CMK (cell line): ENCODE results near the gene FBXL7.
"Not testable (repeated sequence)": the region's sequence is repeated elsewhere in the genome, so short reads cannot be mapped to it uniquely, and the experiment has no call there.

Experiments used
- DNase-seq: peaks from one replicate; pipeline ENCODE4 v3.0.0-alpha.2; 2010; ENCODE audit warnings: low read depth

The FBXL7 gene

DNA sequence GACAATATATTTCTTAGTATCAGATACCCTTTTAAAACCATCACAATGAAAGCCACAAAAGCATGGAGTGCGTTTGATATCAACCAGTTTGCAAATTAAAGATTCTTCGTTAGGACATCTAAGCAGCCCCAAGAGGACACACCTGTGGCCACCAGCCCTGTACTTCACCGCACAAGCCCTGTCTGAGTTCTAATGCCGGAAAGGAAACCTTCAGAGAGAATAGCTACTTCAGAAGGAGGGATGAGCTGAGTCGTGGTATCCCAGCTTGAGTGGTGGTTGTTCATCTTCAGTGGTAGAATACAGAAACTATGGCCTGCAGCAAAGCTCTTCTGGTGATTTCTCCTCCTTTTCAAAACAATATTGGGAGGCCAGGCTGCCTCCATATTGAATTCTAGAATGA, 319.6 kb downstream of the FBXL7 start:
- no peak for DNase-seq

DNA sequence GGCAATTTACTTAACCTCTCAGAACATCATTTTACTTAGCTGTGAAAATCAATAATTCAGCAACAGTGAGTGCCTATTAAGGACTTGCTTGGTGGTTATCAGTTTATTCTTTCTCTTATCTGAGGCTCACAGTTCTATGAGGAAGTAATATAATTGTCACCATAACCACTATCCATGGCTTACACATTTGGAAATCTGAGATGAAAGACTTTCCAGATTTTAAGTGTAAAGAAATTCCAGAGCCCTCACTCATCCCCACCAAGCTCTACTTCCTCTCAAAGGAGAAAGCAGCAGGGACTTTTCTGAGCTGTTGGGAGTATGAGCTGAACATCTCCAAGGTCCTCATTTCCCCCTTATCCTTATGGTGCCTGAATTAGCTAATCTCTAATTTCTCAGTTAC, 321.5 kb downstream of the FBXL7 start:
- DNase-seq, result no peak

DNA sequence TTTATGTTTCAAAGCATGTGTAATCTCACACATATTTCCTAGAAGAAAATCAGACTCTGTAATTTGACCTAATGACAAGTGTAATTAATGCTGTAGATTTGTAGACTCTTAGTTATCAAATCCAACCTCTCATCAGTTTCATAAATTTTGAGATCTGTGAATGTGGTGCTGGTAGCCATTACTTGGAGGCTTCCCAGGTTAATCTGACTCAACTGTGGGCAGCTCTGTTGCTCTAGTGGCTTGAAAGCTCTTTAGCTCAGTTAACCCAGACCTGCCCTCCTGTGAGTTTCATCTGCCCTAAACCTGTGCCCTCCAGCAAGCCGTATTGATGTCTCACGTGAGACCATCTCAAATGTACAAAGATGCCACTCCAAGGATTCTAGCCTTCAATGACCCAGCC, 323.4 kb downstream of the FBXL7 start:
- no peak for DNase-seq

DNA sequence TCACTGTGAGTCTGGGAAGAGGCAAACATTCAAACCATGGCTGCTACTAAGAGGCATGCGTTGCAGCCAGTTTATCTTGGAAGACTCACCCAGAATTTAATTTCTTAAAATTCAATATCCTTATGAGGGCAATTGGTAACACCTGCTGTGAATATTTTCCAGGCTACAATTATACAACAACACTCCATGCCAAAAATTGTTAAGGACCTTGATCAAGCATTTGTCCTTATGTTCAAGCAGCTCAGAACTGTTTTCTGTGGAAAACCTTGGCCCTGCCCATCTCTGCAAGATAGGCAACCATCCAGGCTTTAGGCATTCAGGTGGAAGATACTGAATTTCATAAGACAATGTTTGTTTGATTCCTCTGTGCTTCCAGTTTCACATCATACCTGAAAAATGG, 327.8 kb downstream of the FBXL7 start:
- no peak for DNase-seq

DNA sequence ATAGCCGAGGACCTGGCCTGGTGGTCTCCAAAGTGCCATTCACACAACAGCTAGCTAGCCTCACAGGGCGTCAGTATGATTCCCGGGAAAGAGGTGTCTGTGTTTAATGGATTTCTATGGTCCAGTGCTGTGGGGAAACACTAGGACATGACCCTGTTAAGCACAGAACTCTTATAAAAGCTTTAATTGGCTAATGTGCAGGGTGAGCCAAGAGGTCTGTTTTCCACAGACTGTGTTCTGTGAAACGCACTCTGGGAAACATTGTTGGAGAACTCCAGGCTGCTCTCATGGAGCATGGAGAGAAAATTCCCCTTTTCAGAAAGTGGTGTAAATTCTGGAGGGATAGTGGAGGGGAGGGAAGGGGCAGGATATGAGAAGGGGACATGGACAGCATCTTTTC, 331.4 kb downstream of the FBXL7 start:
- DNase-seq, result no peak

DNA sequence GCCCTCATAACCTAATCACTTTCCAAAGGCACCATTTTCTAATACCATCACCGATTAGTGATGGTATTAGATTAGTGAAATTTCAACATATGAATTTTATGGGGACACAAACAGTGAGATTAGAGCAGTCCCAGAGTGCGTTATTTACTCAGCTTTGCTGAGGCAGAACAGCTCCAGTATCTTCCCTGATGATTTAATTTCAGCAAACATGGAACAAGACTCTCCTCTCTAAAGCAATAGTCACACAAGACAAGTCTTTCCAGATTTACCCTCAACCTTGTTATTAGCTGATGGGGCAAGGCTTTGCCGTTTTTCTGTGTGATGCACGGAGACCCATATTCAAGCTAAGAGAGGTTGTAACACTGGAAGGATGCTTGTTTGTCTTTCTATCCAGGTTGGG, 333.4 kb downstream of the FBXL7 start:
- no peak for DNase-seq

DNA sequence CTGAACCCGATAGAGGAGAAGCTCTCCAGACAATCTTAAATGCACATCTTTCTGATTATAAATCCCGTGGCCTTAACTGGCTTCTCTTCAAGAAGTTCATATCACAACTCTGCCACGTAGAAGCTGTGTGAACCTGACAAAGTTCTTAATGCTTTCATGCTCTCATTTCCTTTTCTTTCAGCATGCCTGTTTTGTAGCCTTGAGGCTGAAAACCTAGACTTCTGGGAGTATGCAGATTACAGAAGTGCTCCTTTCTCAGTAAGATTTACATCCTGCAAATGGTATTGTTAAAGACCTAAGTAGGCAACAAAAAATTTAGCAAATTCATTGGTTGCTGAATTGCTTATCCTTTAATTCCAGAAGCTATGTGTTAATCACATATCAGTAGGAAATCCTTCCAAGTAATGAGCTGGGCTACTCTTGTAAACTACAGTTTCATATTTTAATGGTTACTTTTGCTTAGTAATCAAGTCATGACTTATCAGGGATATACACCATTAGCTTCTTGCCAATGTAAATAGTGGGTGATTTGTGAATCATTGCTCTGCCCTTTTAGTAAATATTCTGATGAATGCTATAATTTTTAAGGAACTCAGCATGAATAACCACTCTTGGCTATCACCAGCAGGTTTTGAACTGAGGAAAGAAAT, 334.7 kb downstream of the FBXL7 start:
- DNase-seq, result no peak

DNA sequence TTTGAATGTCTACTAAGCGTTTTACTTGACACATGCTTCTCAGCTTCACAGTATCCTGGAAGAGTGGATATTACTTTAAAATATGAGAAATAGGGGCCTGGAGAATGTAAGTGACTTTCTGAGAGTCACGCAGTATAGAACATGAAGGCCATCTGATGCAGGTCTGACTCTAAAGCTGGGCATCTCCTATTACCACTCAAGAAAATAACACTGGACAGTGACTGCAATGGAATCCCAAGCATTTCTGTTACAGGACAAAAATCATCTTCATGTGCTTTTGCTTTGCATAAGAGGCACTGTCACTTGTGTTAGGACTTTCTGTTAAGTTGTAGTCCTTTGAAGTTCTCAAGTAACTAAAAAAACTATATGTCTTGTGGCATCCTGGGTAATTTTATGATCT, 335.5 kb downstream of the FBXL7 start:
- DNase-seq, result no peak

DNA sequence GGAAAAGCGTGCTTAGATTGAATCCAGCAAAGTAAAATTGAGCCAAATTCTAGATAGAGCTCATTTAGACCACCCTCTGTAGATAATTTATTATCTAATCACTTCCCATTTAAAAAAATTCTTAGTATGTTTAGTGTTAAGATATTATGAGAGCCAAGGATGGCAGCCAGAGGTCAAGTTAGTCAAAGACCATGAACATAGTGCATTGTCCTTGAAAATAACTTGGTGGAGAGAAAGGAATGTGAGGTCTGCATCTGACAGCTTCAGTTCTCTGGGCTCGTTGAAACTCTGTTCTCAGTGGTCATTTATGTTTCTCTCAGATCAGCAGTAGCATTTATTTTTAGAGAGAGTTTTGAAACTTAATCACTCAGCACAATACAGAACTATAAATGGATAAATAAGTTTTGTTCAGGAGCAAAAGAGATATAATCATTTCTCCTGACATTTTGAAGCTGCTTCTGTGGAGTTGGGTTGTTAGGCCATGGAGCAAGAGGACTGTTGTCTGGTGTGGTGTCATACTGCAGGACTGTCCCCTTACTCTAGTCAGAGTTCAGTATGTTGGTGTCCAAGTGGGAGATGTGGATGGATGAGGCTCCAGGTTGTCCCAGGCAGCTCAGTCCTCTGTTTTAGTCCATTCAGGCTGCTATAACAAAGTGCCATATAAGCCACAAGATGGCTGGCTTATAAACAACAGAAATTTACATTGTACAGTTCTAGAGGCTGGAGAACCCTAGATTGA, 337.7 kb downstream of the FBXL7 start:
- DNase-seq, result no peak

DNA sequence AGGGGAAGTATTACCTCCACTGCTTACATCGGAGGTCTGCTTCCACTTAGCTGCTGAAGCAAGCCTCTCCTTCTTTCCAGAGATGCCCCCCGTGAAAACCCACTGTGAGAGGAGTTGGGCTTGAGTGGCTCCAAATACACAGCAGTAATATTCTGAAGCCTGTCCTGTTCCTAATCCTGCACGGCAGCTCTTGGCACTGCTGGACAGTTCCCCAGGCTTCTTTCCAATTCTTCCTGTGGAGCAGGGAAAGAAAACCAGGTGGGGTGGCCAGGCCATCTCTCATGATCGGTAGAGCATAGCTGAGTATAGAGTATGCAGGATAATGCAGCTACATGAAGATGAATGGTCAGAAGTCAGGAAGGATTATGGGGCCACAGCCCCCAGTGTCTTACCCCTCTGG, 344.3 kb downstream of the FBXL7 start:
- DNase-seq, result no peak

DNA sequence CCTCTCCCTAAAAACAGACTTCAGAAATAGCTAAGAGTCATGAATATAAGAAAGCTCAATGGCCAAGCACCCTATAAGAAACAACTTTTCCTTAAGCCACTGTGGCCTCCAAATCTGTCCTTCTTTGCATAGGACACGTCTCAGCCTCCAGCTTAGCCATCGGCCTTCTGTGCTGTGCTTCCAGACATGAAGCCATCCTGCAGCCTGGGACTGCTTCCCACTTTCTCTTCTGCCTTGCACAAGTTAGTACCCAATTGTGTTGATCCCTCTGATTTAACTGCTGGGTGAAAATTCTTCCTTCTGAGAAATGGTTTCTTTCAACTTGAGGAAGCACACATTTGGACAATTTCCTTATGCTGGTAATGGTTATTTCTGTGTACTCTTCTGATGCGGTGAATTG, 344.9 kb downstream of the FBXL7 start:
- no peak for DNase-seq

DNA sequence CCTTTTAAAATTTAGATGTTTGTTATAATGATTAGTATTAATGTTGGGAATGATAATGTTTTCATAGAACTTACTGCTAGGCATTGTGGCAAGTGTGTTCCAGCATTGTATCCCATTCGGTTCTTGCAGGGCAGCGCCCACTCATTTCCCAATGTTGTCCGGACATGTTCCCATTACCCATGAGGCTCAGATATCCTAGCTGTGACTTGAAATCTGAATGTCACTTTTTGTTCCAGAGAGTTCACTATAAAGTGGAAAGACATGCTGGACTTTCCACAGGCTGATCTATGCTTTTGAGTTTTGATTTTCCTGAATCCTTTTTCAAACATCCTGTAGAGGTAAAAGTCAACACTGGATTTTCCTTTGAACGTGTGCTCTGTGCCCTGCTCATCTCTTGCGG, 350.6 kb downstream of the FBXL7 start:
- DNase-seq, result no peak

DNA sequence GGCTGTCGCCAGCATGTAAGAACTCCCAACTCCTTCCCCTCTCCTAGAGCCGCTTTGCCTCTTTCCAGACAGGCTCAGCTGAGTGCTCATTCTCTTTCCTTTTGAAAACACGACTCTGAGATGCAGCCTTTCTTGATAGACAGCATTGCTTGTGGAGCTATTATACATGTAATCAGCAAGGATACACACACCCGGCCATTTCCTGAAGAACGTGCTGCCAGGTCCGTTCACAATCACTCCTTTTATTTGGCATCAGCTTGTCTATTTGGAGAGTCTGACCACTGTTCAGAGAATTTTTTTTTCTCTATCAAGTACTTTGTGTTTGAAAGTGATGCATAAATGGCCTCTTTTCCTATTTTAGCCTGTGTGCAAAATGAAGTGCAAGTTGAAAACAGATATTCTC, 351.0 kb downstream of the FBXL7 start:
- no peak for DNase-seq

DNA sequence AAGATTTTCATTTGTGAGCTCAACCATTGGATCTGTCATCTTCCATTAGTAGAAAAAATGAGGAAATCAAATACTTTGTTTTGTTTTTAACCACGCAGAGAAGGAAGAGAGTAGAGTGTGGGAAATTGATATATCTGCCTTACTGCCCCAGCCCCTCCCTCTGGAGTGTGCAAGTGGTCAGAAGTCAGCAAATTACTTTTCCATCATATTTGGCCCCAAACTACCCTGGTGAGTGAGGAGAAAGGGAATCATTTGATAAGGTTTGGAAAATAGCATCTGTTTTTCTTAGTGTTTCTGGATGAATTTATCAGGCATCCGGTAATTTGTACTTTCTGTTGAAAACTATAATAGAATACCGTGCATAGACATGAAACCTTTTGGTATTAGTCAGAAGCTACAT, 352.2 kb downstream of the FBXL7 start:
- DNase-seq, result no peak

DNA sequence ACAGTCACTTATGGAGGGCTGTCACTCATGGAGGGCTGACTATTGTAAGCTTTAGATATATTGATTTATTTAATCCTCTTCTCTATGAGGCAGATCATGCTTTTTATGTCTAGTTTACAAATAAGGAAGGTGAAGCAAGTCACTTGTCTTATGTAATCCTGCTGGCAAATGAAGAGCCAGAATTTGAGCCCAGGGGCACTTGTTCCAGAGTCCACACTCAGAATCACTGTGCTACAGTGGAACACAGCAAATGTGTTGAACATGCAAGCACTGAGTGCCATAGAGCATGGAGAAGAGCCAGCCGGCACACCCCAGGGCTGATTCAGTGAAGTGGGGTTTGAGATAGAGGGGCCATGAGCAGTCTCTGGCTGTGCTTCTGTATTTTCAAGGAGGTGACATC, 353.0 kb downstream of the FBXL7 start:
- DNase-seq, result no peak

DNA sequence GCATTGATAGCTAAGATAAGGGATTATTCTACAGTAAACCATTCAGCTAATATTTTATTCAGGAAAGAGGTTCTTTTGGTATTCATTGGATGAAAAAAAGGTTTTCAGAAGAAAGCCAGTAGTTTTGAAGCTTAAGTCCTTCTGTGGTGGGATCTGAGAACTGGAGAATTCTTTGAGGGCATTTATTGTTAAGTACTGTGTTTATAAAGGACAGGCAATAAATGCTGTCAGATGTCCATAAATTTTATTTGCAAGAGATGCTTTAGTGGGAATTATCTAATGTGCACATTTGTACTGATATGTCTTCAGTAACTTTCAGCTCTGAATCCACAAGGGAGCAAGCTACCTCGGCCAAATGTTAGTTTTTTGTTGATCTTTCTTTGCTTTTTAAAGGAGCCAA, 358.3 kb downstream of the FBXL7 start:
- no peak for DNase-seq

DNA sequence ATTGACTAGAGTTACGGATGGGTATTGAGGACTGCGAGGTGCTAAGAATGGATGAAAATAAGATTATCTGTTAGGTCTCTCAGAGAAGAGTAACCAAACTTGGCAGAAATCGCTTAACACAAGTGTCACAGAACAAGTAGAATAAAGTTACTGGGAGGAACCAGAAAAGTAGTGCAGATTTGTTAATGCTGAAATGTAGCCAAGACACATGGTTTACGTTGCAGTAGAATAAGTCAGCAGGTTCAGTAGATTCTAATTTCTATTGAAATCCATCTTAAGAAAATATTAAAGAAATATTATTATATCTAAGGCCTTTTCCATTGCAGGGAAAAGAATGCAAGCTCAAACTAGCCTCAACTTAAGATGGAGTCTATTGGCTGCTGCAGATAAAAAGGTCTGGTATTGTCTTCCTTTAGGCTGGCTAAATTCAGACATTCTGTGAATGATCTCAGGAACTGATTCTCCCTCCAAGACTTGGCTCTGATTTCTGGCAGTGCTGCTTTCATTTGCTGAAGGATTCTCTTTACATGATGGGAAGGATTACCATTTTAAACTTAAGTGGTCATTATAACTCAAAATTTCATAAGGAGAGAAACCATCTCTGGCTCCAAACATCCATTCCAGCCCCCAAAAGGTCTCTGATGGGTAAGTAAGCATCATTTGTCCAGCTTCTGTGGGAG, 364.7 kb downstream of the FBXL7 start:
- no peak for DNase-seq

DNA sequence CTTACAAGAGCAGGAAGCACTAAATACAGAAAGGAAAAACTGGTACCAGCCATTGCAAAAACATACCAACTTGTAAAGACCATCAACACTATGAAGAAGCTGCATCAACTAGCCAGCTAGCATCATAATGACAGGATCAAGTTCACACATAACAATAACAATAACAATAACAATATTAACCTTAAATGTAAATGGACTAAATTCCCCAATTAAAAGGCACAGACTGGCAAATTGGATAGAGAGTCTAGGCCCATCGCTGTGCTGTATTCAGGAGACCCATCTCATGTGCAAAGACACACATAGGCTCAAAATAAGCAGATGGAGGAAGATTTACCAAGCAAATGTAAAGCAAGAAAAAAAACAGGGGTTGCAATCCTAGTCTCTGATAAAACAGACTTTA, 372.3 kb downstream of the FBXL7 start:
- not testable (repeated sequence) for DNase-seq

DNA sequence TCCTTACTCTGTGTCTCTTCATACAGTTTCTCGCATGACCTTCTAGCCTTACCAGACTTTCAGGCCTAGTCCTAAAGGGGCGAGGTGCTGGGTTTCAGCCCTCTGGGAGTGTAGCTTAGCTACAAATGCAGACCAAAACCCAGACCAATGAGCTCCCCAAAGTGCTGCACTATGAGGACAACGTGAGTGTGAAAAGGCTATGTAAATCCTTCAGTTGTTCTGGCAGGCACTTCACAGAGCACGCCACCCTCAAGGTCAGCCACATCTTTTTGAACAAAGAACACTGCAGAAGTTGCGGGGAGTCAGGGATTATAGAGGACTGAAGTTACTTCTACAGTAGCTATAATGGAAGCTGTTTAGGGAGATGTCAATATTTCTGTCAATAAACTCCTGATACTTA, 377.9 kb downstream of the FBXL7 start:
- no peak for DNase-seq

DNA sequence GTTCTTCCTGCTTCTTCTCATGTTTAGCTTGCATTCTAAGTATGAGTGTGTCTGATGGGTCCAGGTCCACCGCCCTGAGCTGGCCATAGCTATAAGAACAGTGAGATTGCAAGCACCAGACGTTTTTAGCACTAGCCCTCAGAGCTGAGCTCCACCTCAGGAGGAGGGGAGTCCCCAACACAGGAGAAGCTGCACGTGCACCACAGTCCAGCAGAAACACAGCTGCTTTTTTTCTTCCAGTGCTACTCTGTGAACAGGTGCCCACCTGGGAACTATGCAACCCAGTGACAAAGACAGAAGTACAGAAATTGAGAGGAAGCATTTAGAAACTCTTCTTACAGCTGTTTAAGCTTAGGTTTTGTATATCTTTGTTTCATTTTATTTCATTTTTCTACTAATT, 380.2 kb downstream of the FBXL7 start:
- DNase-seq, result no peak

DNA sequence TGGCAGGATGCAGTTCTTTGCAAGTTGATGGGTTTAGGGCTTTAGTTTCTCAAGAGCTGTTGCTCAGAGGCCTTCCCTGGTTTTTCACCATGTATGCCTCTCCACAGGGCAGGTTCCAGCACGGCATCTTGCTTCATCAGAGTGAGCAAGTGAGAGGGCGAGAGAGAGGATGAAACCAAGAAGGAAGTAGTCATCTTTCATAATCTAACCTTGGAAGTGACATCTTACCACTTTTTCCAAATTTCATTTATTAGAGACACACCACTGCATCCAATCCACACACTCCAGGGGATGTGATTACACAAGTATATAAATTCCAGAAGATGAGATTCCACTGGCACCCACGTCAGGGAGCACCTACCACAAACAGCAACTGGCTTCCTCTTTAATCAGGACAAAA, 385.2 kb downstream of the FBXL7 start:
- no peak for DNase-seq

DNA sequence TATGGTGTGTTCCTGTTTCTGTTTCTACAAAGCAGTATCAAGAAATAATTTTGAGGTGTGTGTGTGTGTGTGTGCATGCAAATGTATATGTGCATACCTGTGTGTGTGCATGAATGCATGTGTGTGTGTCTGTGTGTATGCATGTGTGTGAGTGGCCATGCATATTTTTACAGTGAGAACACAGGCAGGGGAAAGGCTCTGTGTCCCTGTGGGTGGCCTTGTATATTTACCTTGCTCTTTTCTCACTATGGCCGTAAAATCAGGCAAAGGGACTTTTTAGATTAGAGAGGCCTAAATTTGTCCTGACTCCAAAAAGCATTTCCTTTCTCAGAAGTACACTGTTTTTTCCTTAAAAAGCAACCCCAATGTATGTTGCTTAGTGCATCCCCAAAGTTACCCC, 386.2 kb downstream of the FBXL7 start:
- no peak for DNase-seq

DNA sequence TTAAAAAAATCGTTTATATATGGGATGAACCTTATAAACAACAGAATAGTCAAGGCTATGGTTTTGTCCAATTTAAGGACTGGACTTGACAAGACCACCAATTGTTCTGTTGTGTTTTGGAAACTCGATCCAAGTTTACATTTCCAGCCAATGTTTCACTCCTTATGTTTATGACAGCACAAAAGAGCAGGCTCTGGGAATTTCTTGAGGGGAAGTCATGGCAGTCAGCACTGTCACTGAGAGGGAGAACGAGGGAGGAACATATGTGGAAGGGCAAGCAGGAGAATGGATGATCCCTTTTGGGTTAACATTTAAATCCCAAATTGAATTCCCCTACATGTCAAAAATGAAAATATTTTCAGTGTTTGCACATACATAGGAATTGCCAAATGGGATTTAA, 387.1 kb downstream of the FBXL7 start:
- DNase-seq, result no peak

DNA sequence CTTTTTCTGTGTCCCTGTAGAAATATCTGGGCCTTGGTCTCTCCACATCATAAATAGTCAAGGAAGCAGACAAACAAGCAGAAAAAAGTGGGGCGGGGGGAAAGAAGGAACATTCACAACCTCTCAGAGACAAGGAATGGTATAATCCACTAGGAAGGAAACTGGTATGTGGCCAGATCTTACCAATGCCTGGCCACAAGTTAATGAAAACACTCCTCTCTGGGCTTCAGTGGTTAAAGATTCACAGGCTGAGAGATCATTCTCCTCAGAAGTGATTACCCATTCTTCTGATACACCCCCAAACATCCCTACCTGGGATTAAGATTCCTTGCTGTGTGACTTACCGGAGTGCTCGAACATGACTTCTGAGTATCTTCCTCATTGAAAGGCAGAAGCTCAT, 389.0 kb downstream of the FBXL7 start:
- no peak for DNase-seq
